T-cell (primary cell): ENCODE data around the gene NMNAT3. TPM values are rescaled to one million over a fixed set of nuclear protein-coding genes. Genes with fewer than 3 reads are reported as not detected.

Source experiments
- ATAC-seq, 4 experiments: fragments of 200-7000 bp in 3 of 4; fragments of 150-1000 bp in 1 of 4; cut with Tn5 transposase; replicated peaks in 1 of 4; 1 replicate in 3 of 4; 2 replicates in 1 of 4; pipeline ENCODE4 v1.10.0; 2021; ENCODE audit warnings: moderate library complexity in 3 of 4, mild to moderate bottlenecking in 2 of 4, moderate number of reproducible peaks in 1 of 4
- CTCF ChIA-PET, 2 donors: fragments of 300-600 bp; sonication (Branson Sonifier 250); formaldehyde crosslinking; loops; one replicate each; lab custom pipeline; 2022; ENCODE audit warnings: antibody characterized with exemption in 2 of 2; lab: Charles Lee
- POLR2A ChIA-PET, 2 donors: fragments of 300-600 bp; sonication (Branson Sonifier 250); formaldehyde crosslinking; loops; one replicate each; lab custom pipeline; 2022; ENCODE audit warnings: antibody characterized with exemption in 2 of 2; lab: Charles Lee
- DNase-seq, 35 experiments: peaks; one replicate each; pipeline versions ENCODE4 v3.0.0 to v3.0.0-alpha.2; 2013 to 2023
- H3K27ac ChIP-seq: one replicate; pipeline ENCODE4 v1.5.1; 2013; ENCODE audit warnings: low read length
- H3K27me3 ChIP-seq, 2 experiments: replicated peaks in 1 of 2; 1 replicate in 1 of 2; 2 replicates in 1 of 2; pipeline versions ENCODE4 v1.6.1 to v1.7.0; 2013; ENCODE audit warnings: low read length in 1 of 2, mixed read lengths in 1 of 2; ENCODE audit not compliant: control insufficient read depth in 2 of 2, insufficient read depth in 2 of 2; ENCODE audit errors: extremely low read depth in 1 of 2
- H3K36me3 ChIP-seq, 2 donors: 1 replicate in 1 of 2; 2 replicates in 1 of 2; pipeline versions ENCODE4 v1.6.1 to v1.7.0; 2013; ENCODE audit warnings: low read length in 1 of 2; ENCODE audit not compliant: control insufficient read depth in 2 of 2, insufficient read depth in 1 of 2; ENCODE audit errors: extremely low read depth in 1 of 2
- H3K4me1 ChIP-seq, 2 experiments: 1 replicate in 1 of 2; 2 replicates in 1 of 2; pipeline versions ENCODE4 v1.6.1 to v1.7.0; 2013; ENCODE audit warnings: low read length in 2 of 2, mixed read lengths in 1 of 2; ENCODE audit not compliant: insufficient read depth in 2 of 2, control insufficient read depth in 1 of 2; ENCODE audit errors: extremely low read depth in 1 of 2
- H3K4me3 ChIP-seq, 2 donors: 1 replicate in 1 of 2; 2 replicates in 1 of 2; pipeline versions ENCODE4 v1.5.1 to v1.7.0; 2013; ENCODE audit warnings: mild to moderate bottlenecking in 2 of 2, low read length in 1 of 2, moderate library complexity in 1 of 2; ENCODE audit not compliant: control insufficient read depth in 1 of 2; ENCODE audit errors: extremely low read depth in 1 of 2
- H3K9me3 ChIP-seq: 2 replicates; pipeline ENCODE4 v1.7.0; 2013
- H3K27ac Mint-ChIP-seq, 2 donors: one replicate each; pipeline ENCODE4 v1.8.0; 2020 to 2021; ENCODE audit warnings: mild to moderate bottlenecking in 2 of 2, mixed read lengths in 2 of 2
- H3K27me3 Mint-ChIP-seq, 2 donors: one replicate each; pipeline ENCODE4 v1.8.0; 2021 to 2022; ENCODE audit warnings: mixed read lengths in 2 of 2
- H3K36me3 Mint-ChIP-seq: one replicate; pipeline ENCODE4 v1.8.0; 2021; ENCODE audit warnings: mixed read lengths
- H3K4me1 Mint-ChIP-seq, 3 donors: one replicate each; pipeline ENCODE4 v1.8.0; 2020 to 2022; ENCODE audit warnings: mixed read lengths in 3 of 3, mild to moderate bottlenecking in 1 of 3
- H3K4me3 Mint-ChIP-seq, 3 donors: one replicate each; pipeline ENCODE4 v1.8.0; 2020 to 2022; ENCODE audit warnings: mild to moderate bottlenecking in 3 of 3, mixed read lengths in 3 of 3, moderate library complexity in 3 of 3
- H3K9me3 Mint-ChIP-seq, 3 donors: one replicate each; pipeline ENCODE4 v1.8.0; 2020 to 2022; ENCODE audit warnings: mixed read lengths in 3 of 3
- WGBS: methylation state at CpG from one replicate; pipeline ENCODE4 v1.1.5; 2013; ENCODE audit warnings: missing lambda C conversion rate; ENCODE audit not compliant: insufficient coverage; 5-methylcytosine and 5-hydroxymethylcytosine counted together
- total RNA-seq, 35 experiments: library from RNA in 6 of 35; stranded (reverse) in 6 of 35; fragments of 120-200 nt in 1 of 35; gene quantifications; one replicate each; pipeline versions ENCODE4 v1.2.1 to v1.2.4 and lab custom pipeline; 2013 to 2026

Gene NMNAT3
- total RNA-seq, 5 donors from 2014 or later (not counting 1 experiment from before 2014, with no cell fraction given): 2.4 to 5.3 (median 4.8) TPM

DNA sequence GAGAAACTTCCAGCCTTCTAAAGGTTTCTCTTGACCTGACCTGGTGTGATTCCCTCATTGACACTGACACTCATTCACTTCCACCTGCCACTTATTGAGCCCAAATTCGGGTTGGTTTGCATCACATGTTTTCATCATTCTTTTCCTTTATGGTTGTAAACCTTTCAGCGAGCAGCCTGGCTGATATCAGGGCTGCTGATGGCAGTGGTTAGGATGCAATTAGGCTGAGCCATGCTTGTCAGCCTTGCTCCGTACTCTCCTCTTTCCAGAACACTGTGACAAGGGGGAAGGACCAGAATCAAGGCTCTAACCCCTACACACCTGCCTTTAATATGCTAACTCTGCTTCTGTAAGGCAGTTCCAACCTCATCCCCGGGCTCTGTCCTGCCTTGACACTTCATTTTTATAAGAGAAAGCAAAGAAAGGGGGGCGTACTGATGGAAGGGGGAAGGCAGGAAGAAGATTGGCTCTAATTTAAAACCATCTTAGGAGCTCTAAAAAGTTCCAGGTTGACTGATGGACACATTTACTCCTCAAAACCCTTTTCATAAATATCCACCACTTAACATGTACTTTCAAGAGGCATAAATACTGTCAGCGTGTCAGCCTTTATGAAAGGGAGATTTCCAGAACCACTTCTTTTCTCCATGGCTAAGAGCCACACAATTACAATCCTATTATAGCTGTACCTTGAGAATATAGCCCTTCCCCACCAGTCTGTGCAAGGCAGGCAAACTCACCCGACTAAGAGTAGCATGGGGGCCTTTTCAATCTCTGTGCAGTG lies 5.7 kb downstream of the NMNAT3 start:
- Histone ChIP-seq H3K9me3 (no peaks in the 10 kb centered on the region), H3K4me3 (no peak overlapping the region), H3K27me3 (no peaks in the 10 kb centered on the region), H3K27ac (no peak overlapping the region), H3K4me1 (peaks cover 0 to 4% of the 10 kb centered on the region in 2 experiments), H3K36me3 (no peaks in the 10 kb centered on the region)
- DNase-seq: no peak
- Mint-ChIP-seq H3K4me1 (peaks cover 7 to 21% (median 9%) of the 10 kb centered on the region in 3 donors), H3K36me3 (peaks cover 5% of the 10 kb centered on the region), H3K27ac (no peak overlapping the region), H3K9me3 (no peaks in the 10 kb centered on the region), H3K4me3 (no peak overlapping the region), H3K27me3 (no peaks in the 10 kb centered on the region)
- WGBS: 94% methylated on average over 2 of the region's 7 CpGs
- ChIA-PET POLR2A (no interaction called here), CTCF (no interaction called here)
- no peak for ATAC-seq

DNA sequence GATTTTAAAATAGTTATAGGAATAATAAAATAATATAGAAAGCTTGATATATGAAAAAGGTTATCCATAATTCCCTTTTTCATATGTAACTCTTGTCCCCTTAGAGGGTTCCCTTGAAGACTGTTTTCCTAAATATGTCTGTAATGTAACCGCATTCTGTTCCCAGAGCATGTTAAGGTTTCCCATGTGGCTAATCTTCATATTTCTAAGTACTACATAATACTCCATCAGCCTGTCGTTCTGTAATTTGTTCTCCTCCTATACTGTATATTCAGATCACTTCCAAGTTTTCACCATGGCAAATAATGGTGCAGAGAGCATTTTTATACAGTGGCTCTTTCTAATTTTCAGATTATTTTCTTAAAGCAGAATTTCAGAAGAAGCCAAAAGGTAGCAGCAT lies 6.7 kb downstream of the NMNAT3 start:
- ATAC-seq (no peak), DNase-seq (no peak)
- H3K36me3 ChIP-seq: no peaks in the 10 kb centered on the region
- H3K9me3 Mint-ChIP-seq: no peaks in the 10 kb centered on the region
- CTCF ChIA-PET: no interaction called here
- no peaks in the 10 kb centered on the region for H3K27me3 Mint-ChIP-seq
- peaks cover 5% of the 10 kb centered on the region for H3K36me3 Mint-ChIP-seq
- H3K27ac ChIP-seq: no peak overlapping the region
- no CpG with 5 or more reads among the region's 2 CpGs for WGBS
- no peak overlapping the region for H3K4me3 ChIP-seq
- no peaks in the 10 kb centered on the region for H3K4me1 ChIP-seq
- H3K27ac Mint-ChIP-seq: no peak overlapping the region
- H3K4me3 Mint-ChIP-seq: no peak overlapping the region
- POLR2A ChIA-PET: no interaction called here
- no peaks in the 10 kb centered on the region for H3K9me3 ChIP-seq
- peaks cover 0 to 11% (median 0%) of the 10 kb centered on the region in 3 donors for H3K4me1 Mint-ChIP-seq
- no peaks in the 10 kb centered on the region for H3K27me3 ChIP-seq

- H3K4me1 ChIP-seq: no peaks in the 10 kb centered on the region
- H3K36me3 ChIP-seq: no peaks in the 10 kb centered on the region
- WGBS: 100% methylated on average over 4 of the region's 4 CpGs
- Mint-ChIP-seq H3K27me3 (no peaks in the 10 kb centered on the region), H3K27ac (no peak overlapping the region), H3K36me3 (peaks cover 9% of the 10 kb centered on the region), H3K4me3 (no peak overlapping the region), H3K9me3 (no peaks in the 10 kb centered on the region), H3K4me1 (peaks cover 0 to 9% (median 0%) of the 10 kb centered on the region in 3 donors)
- H3K4me3 ChIP-seq: no peak overlapping the region
- no peak for DNase-seq
- H3K27ac ChIP-seq: no peak overlapping the region
- no peaks in the 10 kb centered on the region for H3K27me3 ChIP-seq
- POLR2A ChIA-PET: no interaction called here
- no peaks in the 10 kb centered on the region for H3K9me3 ChIP-seq
- CTCF ChIA-PET: no interaction called here
- no peak for ATAC-seq
Measured at GRCh38 chr3:139670196-139670595, 7.6 kb downstream of the NMNAT3 start.

GRCh38 chr3:139668332-139668731 lies 9.4 kb downstream of the NMNAT3 start:
- H3K9me3 ChIP-seq: no peaks in the 10 kb centered on the region
- POLR2A ChIA-PET: no interaction called here
- DNase-seq: no peak

DNA sequence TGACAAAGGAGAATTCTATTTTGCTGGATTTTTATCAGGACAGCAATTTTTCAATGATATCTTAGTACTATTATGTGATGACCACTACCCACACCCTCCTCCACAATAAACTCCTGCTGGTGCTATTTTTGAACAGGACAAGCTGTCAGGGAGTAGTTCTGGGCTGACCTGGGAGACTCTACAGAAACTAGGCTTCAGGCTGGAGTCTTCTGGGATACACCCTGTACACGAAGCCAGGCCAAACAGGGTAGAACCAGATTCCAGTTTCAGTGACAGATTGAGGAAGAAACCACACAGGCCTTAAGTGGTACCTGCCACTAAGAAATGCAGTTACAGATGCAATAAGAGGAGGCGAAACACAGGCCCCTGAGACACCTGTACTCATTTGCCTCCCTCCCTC lies 12.8 kb downstream of the NMNAT3 start:
- no peaks in the 10 kb centered on the region for H3K9me3 Mint-ChIP-seq
- peaks cover 0 to 9% (median 0%) of the 10 kb centered on the region in 3 donors for H3K4me1 Mint-ChIP-seq
- ATAC-seq: no peak
- Histone ChIP-seq H3K27me3 (no peaks in the 10 kb centered on the region), H3K27ac (no peak overlapping the region), H3K4me1 (no peaks in the 10 kb centered on the region), H3K9me3 (no peaks in the 10 kb centered on the region), H3K4me3 (no peak overlapping the region), H3K36me3 (no peaks in the 10 kb centered on the region)
- H3K27ac Mint-ChIP-seq: no peak overlapping the region
- 100% methylated on average over 1 of the region's 2 CpGs for WGBS
- H3K4me3 Mint-ChIP-seq: no peak overlapping the region
- POLR2A ChIA-PET: no interaction called here
- CTCF ChIA-PET: no interaction called here
- no peak for DNase-seq
- peaks cover 12% of the 10 kb centered on the region for H3K36me3 Mint-ChIP-seq
- no peaks in the 10 kb centered on the region for H3K27me3 Mint-ChIP-seq

More at GRCh38 chr3:139668332-139668731, 9.4 kb downstream of the NMNAT3 start:
- Histone ChIP-seq H3K36me3 (no peaks in the 10 kb centered on the region), H3K4me1 (no peaks in the 10 kb centered on the region), H3K4me3 (no peak overlapping the region), H3K27ac (no peak overlapping the region), H3K27me3 (no peaks in the 10 kb centered on the region)
- H3K4me1 Mint-ChIP-seq: peaks cover 0 to 9% (median 0%) of the 10 kb centered on the region in 3 donors
- no peak overlapping the region for H3K4me3 Mint-ChIP-seq
- ATAC-seq: no peak
- CTCF ChIA-PET: no interaction called here
- H3K27ac Mint-ChIP-seq: no peak overlapping the region
- no peaks in the 10 kb centered on the region for H3K27me3 Mint-ChIP-seq
- no peaks in the 10 kb centered on the region for H3K9me3 Mint-ChIP-seq
- H3K36me3 Mint-ChIP-seq: peaks cover 9% of the 10 kb centered on the region

DNA sequence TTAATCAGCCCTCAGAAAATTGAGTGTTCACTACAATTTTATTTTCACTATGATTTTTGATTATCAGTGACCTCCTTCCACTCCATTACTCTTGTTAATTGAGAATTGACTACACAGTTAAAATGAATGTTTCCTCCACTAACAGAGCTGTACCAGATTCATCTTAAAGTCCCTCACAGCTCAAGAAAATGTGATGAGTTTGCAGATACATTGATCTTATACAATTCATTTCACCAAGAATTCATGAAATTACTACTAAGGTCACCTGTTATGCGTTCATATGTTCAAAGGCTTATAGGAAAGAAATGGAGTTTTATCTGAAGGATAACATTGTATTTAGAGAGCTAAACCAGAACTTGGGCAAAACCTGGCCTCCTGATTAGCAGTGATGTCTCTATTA lies 17.5 kb downstream of the NMNAT3 start:
- POLR2A ChIA-PET: no interaction called here
- Histone ChIP-seq H3K27me3 (no peaks in the 10 kb centered on the region), H3K9me3 (no peaks in the 10 kb centered on the region), H3K4me3 (no peak overlapping the region), H3K27ac (no peak overlapping the region), H3K4me1 (no peaks in the 10 kb centered on the region), H3K36me3 (no peaks in the 10 kb centered on the region)
- ATAC-seq: no peak
- no peak for DNase-seq
- no CpG with 5 or more reads among the region's 1 CpG for WGBS
- H3K4me1 Mint-ChIP-seq: no peaks in the 10 kb centered on the region
- H3K4me3 Mint-ChIP-seq: no peak overlapping the region
- H3K9me3 Mint-ChIP-seq: no peaks in the 10 kb centered on the region
- CTCF ChIA-PET: no interaction called here
- no peaks in the 10 kb centered on the region for H3K27me3 Mint-ChIP-seq
- H3K27ac Mint-ChIP-seq: no peak overlapping the region
- H3K36me3 Mint-ChIP-seq: peaks cover 10% of the 10 kb centered on the region
